HUDEP-2 (cell line): ENCODE measurements around the gene HEXIM1.
A peak's percentile ranks its signal among the peaks of the same experiment; 100 is the strongest.

Experiments
- DNase-seq, 76 experiments: peaks; one replicate each; lab custom pipeline; 2025; ENCODE audit not compliant: unreplicated experiment in 76 of 76; lab: John Stamatoyannopoulos, UW

HEXIM1 gene

DNA sequence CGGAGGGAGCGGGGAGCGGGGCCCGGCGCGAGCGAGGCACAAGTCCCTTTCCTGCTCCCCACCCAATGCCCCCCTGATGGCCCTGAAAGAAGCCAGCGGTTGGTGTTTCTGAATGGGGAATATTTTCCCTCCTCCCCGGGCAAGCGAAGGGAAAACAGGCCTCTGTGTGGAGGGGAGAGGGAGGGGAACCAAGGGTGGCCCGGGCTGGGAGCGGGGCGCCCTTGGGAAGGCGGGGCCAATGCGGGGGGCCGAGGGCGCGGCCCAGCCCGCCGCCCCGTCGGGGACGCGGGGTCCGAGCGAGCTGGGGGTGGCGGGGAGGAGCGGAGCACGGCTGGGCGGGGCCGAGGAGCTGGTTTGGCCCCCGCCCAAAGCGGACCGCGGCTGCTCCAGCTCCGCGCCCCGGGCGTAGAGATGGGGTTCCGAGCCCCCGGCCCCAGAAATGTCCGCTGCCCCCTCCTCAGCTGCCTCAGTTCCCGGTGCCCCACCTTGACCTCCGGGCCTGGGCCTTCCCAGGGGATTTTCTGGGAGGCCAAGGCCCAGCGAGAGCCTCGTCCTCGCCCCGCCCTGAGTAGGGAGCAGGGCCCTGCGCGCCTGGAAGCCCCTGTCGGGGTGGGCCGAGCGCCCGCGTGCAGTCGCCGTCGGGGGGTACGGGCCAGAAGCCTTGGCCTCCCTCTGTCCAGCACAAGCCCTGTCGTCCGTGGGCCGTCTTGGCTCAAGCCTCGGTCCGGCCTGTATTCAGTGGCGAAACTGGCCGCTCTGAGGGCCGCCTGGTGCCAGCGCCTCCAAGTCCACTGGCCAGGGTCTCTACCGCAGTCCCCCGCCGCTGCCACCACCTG lies 3.9 kb upstream of the HEXIM1 start:
- peak in 24 of 76 experiments; percentile 5 to 43 (median 24) for DNase-seq

DNA sequence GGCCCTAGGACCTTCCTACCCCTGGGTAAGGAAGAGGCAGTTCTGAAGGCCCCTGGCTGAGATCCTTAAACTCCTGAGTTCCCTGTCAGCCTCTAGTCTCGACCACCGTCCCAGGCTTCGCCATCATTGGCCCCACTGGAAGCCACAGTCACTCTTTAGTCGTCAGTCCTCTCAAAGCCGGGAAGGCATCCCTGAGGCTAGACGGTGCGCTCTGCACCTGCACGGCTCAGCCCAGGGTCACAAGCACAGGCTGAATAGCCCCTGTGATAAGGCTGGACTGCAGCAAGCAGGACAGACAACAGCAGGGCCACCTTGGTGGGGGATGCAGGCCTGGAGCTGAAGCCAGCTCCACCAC lies 3.3 kb upstream of the HEXIM1 start:
- no peak for DNase-seq

DNA sequence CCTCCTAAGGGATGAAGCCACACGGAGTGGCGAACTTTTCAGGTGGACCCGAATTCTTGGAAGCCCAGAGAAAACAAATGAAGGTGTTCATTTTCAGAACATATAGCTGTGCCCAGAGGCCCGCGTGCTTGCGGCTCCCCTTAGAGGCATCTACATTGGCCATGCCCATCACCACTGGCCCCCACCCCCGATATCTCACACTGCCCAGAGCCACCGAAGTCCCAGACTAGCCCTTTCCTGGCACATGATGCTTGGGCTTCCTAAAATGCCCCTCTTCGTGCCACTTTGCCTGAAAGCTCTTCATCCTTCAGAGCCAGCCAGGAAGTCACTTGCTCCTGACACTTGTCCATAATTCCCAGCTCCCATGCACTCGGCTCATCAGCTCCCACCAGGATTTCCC lies 2.1 kb upstream of the HEXIM1 start:
- no peak for DNase-seq

DNA sequence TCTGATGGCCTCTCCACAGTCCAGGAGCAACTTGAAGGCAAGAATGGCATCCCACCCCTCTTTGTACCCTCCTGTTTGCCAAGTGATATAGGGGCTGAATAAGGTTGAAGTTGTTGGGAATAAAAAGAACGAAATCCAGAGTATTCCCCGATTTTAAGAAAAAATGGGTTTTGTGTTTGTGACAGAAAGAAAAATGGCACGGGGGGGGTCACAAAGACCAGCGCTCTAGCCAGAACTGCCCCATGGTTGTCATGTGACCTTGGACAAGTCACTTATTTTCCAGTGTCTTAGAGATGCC lies 1.7 kb upstream of the HEXIM1 start:
- peak in 11 of 76 experiments; percentile 15 to 74 (median 50) for DNase-seq

DNA sequence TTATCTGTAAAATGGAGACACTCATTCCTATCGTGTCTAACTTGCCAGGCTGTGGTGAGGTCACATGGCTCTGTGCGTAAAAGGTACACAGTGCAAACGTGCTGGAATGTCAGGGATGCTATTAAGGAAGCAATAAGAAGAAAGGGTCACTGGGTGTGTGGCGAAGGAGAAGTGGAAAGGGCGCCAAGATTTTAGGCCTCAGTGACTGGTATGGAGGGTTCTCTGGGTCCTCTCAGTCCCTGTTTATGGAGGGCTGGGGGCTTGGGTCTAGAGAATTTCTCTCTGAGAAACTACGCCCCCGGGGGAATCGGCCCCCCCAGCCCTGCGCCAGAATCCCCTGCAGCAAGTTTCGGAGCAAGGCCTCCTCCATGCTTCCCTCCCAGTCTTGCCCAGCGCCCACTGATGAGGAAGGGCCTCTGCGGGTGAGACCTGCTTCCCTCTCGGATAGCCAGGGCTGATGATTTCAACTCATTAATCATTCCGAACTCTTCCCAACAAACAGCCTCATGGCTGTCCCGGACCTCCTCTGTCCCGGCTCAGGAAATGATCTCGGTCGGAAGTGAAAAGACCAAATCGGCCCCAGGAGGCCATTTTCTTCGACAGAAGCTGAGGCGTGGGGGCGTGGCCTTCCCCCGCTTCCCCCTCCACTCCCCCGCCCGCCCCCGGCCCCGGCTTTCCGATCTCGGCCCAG lies 1.2 kb upstream of the HEXIM1 start:
- DNase-seq: peak in 46 of 76 experiments; percentile 10 to 83 (median 60)

DNA sequence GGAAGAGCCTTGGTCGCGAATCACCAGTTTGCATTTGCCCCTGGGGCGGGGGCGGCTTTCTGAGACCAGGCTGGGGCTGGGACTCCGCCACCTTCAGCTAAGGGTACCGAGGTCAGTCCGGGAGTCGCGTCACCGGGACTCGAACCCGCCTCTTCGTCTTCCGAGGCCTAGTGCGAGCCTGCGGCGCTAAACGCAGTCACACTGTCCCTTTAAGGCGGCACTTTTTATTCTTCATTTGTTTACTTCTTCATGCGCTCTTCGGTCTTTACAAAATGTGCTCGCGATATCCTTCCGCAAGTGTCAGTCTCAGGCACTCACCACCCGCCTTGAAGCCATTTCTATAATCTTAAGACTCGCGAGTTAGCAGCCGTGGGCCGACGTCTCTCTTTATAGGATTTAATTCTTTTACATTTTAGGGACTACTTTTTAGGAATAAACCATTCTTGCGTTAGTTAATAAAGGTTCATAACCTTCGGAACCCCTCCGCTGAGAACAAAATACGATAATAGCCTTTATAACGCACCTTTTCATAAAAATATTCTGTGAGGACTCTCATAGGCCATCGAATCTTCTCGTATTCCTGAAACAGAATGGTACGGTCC lies 593 bp upstream of the HEXIM1 start:
- peak in 72 of 76 experiments; percentile 50 to 91 (median 78) for DNase-seq

DNA sequence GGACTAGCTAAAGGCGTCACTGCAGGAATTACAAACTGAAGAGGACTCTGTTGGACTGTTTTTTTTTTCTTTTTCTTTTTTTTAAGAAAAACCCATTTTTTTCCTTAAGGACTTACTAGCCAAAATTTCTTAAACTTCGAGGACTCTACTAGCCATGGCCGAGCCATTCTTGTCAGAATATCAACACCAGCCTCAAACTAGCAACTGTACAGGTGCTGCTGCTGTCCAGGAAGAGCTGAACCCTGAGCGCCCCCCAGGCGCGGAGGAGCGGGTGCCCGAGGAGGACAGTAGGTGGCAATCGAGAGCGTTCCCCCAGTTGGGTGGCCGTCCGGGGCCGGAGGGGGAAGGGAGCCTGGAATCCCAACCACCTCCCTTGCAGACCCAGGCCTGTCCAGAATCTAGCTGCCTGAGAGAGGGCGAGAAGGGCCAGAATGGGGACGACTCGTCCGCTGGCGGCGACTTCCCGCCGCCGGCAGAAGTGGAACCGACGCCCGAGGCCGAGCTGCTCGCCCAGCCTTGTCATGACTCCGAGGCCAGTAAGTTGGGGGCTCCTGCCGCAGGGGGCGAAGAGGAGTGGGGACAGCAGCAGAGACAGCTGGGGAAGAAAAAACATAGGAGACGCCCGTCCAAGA lies 878 bp downstream of the HEXIM1 start:
- peak in 65 of 76 experiments; percentile 25 to 80 (median 62) for DNase-seq

DNA sequence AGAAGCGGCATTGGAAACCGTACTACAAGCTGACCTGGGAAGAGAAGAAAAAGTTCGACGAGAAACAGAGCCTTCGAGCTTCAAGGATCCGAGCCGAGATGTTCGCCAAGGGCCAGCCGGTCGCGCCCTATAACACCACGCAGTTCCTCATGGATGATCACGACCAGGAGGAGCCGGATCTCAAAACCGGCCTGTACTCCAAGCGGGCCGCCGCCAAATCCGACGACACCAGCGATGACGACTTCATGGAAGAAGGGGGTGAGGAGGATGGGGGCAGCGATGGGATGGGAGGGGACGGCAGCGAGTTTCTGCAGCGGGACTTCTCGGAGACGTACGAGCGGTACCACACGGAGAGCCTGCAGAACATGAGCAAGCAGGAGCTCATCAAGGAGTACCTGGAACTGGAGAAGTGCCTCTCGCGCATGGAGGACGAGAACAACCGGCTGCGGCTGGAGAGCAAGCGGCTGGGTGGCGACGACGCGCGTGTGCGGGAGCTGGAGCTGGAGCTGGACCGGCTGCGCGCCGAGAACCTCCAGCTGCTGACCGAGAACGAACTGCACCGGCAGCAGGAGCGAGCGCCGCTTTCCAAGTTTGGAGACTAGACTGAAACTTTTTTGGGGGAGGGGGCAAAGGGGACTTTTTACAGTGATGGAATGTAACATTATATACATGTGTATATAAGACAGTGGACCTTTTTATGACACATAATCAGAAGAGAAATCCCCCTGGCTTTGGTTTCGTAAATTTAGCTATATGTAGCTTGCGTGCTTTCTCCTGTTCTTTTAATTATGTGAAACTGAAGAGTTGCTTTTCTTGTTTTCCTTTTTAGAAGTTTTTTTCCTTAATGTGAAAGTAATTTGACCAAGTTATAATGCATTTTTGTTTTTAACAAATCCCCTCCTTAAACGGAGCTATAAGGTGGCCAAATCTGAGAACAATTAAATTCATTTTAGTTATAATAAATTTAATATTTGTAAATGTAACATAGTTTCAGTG lies 1.7 kb downstream of the HEXIM1 start:
- DNase-seq: peak in 34 of 76 experiments; percentile 5 to 74 (median 41)

DNA sequence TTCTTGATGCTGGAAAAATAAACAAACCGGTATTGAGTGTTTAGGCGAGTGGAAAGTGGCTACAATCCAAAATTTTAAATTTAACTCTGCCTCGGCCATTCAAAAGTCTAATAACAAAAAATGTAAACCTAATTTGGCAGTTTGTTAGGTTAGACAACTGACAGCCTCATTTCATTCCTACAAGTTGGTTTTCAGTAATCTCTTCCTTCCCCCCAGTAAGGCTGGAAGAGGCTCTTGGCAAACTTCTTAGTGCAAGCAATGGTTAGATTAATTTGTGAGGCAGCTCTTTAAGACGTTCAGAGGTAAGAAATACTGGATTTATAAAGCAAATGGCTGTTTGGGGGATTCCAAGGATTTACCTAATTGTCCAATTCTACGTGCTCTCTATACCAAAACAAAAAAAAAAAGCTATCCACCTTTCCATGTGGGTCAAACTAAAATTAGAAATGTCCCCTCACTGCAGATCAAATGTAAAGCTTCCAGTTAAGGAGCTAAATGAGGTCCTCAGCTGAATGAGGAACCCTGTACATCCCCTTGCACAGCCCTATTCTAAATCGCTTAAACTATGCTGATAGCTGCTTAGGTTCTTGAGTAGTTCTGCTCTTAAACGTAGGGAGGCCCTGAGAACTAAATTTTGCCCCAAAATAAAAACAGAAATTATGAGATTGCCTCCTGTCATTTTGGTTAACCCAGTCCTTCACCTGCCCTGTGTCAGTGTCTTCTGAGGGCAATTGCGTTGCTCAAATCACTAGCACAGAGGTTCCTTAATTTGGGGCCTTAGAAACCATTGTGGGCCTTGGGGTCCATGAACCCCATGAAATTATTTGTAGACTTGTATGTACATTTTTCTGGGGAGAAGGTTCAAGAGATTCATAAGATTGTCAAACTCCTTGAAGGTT lies 2.9 kb downstream of the HEXIM1 start:
- no peak for DNase-seq

DNA sequence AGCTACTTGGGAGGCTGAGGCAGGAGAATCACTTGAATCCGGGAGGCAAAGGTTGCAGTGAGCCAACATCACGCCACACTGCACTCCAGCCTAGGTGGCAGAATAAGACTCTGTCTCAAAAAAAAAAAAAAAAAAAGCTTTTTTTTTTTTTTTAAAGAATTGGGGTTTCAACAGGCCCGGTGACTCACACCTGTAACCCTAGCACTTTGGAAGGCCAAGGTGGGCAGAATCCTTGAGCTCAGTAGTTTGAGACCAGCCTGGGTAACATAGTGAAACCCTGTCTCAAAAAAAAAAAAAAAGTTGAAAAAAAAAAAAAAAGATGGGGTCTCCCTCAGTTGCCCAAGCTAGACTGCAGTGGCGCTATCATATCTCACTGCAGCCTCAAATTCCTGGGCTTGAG lies 6.8 kb downstream of the HEXIM1 start:
- no peak for DNase-seq

DNA sequence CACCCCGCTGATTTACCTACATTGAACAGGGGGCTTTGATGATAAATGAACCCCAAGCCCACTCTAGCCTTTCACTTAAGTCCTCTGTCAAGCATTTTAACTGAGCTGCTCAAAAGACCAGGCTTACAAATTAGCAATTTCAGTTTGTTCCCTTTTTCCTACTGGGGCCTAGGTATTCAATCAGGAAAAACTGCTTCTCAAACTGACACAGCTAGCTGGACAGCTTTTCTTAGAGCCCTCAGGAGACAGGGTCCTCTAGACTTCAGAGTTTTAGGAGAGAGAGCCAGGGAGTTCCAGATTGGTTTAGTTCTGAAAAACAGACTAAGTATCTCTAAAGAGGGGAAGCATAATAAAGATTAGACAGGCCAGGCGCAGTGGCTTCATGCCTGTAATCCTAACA lies 7.2 kb downstream of the HEXIM1 start:
- DNase-seq: no peak

DNA sequence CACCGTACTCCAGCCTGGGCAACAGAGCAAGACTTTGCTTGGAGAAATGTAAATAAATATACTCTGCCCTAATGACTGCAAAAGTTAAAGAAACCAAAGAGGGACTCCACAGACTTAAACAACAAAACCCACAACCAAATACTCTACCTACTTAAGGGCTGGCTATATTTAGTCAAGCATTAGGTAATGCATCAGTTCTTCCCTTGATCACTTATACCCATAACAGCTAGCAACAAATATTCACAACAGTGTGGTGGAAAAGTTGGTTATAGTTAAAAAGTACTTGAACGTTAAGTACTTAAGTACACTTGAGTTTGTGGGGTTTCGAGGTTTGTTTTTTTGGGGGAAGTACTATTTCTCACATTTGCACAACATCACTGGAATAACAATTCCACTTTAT lies 8.0 kb downstream of the HEXIM1 start:
- no peak for DNase-seq

DNA sequence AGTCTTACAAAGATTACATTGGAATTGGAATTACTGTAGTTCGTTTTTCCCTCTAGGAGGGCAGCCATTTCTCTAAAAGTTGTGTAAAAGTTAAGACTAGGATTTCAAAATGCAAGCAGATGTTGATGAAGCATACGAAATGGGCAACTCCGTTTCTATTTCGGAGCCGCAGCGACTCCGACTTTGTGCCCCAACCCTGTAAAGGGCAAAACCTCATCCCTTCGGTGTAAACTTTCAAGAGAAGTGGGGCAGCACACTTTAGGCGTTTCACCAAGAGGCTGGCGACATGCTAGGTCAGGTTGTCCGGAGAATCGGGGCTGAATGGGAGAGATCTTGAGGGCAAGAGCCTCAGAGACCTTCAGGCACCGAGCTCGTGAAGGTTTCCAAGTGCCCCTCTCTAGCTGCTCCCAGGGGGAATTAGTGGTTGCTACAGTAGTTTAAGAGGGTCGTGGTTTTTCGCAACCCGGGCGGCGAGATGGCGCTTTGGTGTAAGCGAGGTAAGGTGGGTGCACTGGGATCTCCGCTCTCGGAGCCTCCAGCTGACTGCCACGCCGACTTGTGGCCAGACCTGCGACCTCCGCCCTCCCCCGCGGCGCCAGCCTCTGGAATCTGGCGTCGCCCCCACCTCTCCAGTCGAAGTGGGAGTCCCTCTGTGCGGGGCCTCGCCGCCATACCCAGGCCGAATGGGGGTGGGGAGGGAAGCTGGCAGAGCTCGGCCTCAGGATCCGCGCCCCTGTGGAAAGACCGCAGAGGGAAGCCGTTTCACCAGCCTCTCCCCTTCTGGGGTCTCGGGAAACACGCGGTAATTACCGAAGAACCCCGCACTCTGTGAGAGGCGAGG lies 12.4 kb downstream of the HEXIM1 start:
- DNase-seq: peak in 51 of 76 experiments; percentile 10 to 97 (median 46)

DNA sequence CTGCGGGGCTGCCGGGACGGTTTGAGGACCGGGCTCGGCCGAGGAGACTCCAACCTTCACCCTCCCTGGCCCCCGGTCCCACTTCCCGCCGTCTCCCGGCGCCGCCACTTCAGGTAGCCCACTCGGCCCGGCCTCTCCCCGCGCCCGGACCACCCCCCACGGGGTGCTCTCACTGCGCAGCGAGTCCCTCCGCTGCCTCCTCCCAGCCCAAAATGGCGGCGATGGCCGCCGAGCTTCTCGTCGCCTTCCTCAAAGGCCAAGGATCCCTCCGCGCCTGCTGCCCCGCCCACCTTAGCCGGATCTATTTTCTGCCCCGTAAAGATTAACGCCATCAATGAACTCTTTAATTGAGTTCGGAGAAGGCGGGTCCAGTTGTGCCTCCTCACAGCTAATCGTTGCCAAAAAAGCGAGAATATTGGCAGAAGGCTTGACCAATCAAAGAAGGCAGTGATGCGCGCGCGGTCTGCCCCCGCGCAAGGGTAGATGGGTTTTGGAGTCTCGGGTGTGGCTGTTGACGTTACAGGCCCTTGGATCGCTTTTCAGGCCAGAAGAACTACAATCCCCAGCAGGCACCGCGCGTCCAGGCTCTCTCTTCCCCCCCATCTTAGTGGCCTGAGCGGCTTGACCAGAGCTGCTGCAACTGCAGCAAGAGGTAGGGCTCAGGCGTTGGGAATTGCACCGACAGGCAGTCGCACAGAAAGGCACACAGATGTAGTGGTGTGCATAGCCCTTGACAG lies 13.2 kb downstream of the HEXIM1 start, which contains the start of gene HEXIM2:
Gene HEXIM2, plus strand, starts transcription at position 588 of the 737 bp plus-strand sequence. CDS start 919 bp downstream, outside the sequence.
- DNase-seq: peak in 75 of 76 experiments; percentile 83 to 100 (median 98)

DNA sequence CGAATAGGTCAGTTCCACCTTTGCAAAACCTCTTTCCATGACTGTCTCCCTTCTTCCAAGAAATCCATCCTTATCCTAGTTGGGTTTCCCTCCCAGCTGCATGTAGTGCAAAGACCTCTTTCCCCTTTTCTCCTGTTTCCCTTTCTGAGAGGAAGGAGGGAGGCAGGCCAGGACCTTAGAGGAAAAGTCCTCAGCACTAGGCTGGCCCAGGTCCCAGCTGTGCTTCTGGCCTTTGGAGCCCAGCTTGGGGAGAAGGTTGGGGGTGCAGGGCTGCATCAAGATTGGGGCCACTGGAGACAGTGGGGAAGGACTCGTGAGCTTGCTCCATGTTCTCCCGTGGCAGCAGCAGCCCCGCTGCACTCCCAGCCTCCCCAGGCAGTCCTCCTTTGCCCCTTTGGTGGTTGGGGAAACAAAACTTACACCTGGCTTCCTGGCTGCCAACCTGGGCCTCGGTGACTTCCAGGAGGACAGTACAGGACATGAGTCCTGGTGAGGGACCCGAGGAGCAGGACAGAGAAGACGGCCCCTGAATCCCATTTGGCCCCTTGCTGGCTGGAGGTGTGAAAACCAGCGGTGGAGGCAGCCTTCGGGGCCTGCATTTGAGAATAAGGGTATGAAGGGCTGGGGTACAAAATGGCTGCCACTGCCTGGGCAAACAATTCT lies 13.9 kb downstream of the HEXIM1 start:
- no peak for DNase-seq

DNA sequence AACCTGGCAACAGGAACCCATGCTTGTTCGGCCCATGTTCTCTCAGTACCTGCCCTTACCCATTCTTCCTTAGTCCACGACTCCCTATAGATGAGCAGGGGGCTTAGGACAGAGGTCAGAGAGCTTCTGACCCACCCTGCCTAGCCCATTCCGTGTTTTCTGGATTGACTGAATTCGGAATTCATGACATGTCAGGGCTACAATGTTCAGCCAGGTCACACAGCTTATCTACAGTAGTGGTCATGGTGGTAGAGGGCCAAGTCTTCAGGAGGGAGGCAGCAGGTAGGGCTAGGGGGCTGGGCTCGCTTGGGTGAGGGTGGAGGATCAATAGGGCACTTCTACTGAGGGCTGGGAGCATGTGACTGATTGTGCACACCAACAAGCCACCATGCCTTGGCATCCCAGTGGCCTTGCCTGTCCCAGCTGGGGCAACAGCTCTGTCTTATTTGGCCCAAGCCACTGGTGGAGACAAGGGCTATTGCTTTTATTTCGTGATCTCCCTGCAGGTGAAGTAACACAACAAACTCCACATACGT lies 16.5 kb downstream of the HEXIM1 start:
- DNase-seq: peak in 1 of 76 experiments; percentile 24
